Right ventricle myocardium superior (tissue), 1 donor: ENCODE data around the gene TPSB2. TPM values are rescaled to one million over a fixed set of nuclear protein-coding genes. Genes with fewer than 3 reads are reported as not detected.
"Not testable (repeated sequence)": the region's sequence is repeated elsewhere in the genome, so short reads cannot be mapped to it uniquely, and the experiment has no call there.

Experiments
- ATAC-seq: fragments of 200-7000 bp; cut with Tn5 transposase; one replicate; pipeline ENCODE4 v1.9.1; 2020; ENCODE audit warnings: mild to moderate bottlenecking; ENCODE audit not compliant: poor library complexity
- DNase-seq: peaks from one replicate; pipeline ENCODE4 v3.0.0-alpha.2; 2020
- intact Hi-C: fragments of 100-400 bp; cut with DNase I; formaldehyde crosslinking; loops from one replicate; pipeline ENCODE4 v1.11.2; 2022
- total RNA-seq: library from RNA; stranded (reverse); fragmentation: NEBNext Ultra II Directional; extraction: Animal tissue kit (Norgen Biotek cat#: 25700); gene quantifications from one replicate; pipeline ENCODE4 v1.2.1, GENCODE V29; 2021
- donor health status: DM: no; HTN: yes; CAD: no; lungs with severe emphysema.

Gene TPSB2
- total RNA-seq, 1 donor from 2014 or later: 10.1 TPM

DNA sequence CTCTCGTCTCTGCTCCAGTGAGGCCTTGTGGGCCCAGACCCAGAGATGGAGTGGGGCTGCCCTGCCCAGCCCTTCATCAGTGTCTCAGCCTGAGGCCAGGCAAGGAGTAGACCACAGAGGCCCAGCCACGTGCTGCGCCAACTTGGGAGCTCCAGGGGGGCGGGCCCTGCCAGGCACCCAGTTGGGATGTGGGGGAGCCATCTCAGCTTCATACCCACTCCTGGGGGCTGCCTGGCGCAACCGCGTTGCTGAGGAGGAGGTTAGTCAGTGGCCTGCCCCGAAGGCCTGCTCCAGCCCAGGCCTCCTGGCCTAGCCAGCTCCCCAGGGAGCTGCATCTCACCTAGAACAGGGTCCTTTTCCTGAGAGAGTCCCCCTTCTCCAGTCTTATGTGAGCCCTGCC, 16.8 kb downstream of the TPSB2 start:
- no peak for ATAC-seq
- DNase-seq: no peak
- intact Hi-C loops: no loop called here

DNA sequence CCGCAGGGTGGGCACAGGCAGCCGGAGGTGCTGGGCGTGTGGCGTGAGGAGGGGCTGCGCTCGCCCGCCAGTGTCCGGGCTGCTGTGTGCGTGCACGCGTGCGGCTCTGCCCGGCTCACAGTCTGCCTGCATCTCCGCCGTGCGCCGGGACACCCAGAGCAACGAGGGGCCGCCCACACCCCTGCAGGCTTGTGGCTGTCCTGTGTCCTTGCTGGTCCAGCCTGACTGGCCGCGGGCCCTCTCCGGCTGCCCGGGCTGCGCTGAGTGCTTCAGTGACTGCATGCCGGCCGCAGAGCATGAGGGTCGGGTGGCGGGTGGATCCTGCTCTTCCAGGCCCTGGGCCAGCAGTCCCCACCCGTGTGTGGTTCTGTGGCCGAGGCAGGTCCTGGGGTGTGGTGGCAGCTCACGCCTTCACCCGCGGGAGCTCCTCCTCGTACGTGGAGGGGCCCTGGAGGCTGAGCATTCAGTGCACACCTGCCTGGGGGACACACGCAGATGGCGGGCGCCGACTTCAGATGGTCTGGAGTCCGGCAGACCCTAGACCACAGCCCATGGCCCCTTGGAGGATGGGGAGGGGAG, 17.3 kb downstream of the TPSB2 start:
- ATAC-seq (no peak), DNase-seq (no peak)
- intact Hi-C loops: no loop called here

- intact Hi-C loops: no loop called here
- ATAC-seq (no peak), DNase-seq (no peak)
Measured at GRCh38 chr16:1211451-1212268, 18.3 kb downstream of the TPSB2 start.

DNA sequence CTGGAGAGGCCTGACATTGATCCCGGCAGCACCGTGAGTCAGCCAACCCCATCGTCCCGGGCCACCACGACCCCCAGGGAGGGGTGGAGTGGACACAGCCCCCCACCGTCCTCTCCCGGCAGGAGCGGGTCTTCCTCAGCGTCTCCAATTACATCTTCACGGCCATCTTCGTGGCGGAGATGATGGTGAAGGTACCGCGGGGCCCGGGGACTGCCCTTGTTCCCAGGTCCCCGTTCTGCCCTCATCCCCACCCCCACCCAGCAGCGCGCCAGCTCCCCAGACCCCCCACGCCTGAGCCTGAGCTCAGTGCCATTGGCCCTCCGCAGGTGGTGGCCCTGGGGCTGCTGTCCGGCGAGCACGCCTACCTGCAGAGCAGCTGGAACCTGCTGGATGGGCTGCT, 19.5 kb downstream of the TPSB2 start:
- DNase-seq: no peak
- intact Hi-C loops: no loop called here
- ATAC-seq: no peak

DNA sequence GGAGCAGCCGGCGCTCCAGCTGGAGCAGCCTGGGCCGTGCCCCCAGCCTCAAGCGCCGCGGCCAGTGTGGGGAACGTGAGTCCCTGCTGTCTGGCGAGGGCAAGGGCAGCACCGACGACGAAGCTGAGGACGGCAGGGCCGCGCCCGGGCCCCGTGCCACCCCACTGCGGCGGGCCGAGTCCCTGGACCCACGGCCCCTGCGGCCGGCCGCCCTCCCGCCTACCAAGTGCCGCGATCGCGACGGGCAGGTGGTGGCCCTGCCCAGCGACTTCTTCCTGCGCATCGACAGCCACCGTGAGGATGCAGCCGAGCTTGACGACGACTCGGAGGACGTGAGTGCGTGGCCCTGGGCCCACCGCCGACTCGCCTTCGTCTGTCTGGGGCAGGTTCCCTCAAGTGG, 20.9 kb downstream of the TPSB2 start:
- intact Hi-C loops: no loop called here
- ATAC-seq (no peak), DNase-seq (no peak)

DNA sequence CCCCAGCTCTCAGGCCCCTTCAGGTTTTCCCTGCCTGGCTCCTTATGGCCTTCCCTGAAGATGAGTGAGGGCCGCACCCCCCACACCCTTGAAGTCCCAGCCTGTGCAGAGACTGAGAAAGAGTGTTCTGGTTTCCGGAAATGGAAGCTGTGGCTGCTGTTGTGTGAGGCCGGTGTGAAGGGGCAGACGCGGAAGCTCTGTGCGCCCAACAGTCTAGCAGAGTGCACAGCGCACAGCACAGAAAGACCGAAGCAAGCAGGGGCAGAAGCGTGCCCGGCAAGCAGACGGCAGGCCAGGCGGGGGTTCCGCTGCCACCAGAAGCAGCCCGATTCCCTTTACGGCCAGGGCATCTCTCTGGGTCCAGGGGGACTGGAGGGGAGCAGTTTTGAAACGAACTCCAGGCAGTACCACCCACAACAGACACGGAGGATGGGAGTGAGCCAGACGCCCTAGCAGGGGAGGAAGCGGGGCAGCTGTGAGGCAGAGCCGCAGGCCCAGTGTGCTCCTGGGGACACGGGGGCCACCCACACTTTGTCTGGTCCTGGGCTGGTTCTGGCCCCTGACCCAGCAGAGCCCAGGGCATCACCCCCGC, 21.6 kb downstream of the TPSB2 start:
- no peak for DNase-seq
- intact Hi-C loops: no loop called here
- no peak for ATAC-seq

- DNase-seq: no peak
- ATAC-seq: no peak
- intact Hi-C loops: no loop called here
Measured at GRCh38 chr16:1206786-1207185, 23.2 kb downstream of the TPSB2 start.

DNA sequence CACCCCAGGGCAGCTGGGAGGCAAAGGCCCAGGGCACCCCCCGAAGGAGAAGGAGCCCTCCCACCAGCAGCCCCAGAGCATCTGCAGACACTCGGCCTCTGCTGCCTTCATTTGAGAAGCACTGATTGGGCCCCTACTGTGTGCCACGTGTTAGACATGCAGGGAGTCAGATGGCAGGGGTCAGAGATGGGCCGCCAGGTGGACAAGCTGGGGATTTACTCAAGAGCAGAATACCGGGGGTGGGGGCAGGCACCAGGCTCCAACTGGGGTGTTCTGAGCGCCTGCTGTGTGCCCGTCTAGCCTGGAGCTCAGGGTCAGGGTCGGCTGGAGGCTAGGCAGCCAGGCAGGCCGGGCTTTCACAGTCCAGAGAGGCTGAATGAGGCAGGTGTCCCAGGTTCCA, 23.7 kb downstream of the TPSB2 start:
- ATAC-seq: no peak
- intact Hi-C loops: no loop called here

DNA sequence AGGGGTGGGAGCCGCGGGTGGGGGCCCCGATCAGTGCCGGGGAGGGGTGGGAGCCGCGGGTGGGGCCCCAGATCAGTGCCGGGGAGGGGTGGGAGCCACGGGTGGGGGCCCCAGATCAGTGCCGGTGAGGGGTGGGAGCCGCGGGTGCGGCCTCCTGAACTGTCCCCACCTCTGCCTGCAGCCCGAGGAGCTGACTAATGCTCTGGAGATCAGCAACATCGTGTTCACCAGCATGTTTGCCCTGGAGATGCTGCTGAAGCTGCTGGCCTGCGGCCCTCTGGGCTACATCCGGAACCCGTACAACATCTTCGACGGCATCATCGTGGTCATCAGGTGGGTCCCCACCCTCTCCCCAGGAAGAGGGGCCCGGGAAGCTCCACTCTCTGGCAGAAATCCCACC, 25.1 kb downstream of the TPSB2 start:
- DNase-seq (no peak), ATAC-seq (no peak)
- intact Hi-C loops: no loop called here

More for the DNA sequence above, 23.7 kb downstream of the TPSB2 start:
- DNase-seq: no peak

- intact Hi-C loops: no loop called here
Measured at GRCh38 chr16:1202274-1202673, 27.7 kb downstream of the TPSB2 start.

GRCh38 chr16:1201444-1201843, 28.5 kb downstream of the TPSB2 start:
- DNase-seq (no peak), ATAC-seq (no peak)
- intact Hi-C loops: no loop called here

More at GRCh38 chr16:1202274-1202673, 27.7 kb downstream of the TPSB2 start:
- DNase-seq: no peak
- no peak for ATAC-seq

DNA sequence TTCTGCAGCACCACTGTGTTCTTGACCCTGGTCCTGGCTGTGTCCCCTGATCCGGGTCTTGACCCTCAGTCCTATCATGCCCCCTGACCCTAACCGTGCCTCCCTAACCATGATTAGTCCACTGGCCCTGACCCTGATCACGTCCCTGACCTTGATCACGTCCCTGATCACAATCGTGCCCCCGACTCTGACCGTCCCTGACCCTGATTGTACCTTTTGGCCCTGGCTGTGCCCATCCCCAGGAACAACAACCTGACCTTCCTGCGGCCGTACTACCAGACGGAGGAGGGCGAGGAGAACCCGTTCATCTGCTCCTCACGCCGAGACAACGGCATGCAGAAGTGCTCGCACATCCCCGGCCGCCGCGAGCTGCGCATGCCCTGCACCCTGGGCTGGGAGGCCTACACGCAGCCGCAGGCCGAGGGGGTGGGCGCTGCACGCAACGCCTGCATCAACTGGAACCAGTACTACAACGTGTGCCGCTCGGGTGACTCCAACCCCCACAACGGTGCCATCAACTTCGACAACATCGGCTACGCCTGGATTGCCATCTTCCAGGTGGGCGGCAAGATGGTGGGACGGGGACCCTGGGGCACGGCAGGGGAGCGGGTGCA, 29.9 kb downstream of the TPSB2 start:
- ATAC-seq (no peak), DNase-seq (no peak)
- intact Hi-C loops: no loop called here

GRCh38 chr16:1199347-1200013, 30.5 kb downstream of the TPSB2 start:
- intact Hi-C loops: no loop called here
- no peak for ATAC-seq
- no peak for DNase-seq

DNA sequence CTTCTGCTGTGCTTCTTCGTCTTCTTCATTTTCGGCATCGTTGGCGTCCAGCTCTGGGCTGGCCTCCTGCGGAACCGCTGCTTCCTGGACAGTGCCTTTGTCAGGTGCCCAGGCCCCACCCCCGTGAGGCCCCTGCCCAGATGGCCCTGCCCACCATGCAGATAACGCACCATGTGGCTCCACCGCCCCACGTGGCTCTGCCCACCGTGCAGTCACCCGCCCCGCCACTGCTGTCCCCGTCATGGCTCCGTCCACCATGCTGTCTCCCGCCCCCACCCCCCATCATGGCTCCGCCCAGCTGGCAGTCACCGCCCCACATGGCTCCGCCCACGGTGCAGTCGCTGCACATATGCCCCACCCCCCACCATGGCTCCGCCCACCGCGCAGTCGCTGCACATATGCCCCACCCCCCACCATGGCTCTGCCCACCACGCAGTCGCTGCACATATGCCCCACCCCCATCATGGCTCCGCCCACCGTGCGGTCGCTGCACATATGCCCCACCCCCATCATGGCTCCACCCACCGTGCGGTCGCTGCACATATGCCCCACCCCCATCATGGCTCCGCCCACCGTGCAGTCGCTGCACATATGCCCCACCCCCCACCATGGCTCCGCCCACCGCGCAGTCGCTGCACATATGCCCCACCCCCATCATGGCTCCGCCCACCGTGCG, 31.2 kb downstream of the TPSB2 start:
- ATAC-seq, intact Hi-C loops, DNase-seq: not testable (repeated sequence)

DNA sequence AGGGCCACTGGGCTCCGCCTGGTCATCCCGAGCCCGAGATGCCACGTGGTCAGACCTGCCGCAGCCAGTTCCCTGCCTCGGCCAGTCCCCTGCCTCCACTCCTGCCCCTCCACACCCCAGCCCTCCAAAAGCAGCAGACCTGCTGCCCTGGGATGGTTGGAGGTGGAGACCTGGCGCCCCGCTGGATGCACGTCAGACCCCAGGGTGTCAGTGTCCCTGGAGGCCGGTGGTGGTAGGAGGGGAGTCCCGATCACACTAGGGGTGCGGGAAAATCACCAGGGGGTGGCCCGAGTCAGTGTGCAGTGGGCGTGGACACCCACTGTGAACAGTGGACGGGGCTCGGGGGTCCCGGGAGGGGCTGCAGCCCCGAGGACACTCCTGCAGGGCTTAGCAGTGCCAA, 31.8 kb downstream of the TPSB2 start:
- ATAC-seq (no peak), DNase-seq (no peak)
- intact Hi-C loops: no loop called here

- ATAC-seq: no peak
- intact Hi-C loops: no loop called here
- DNase-seq: no peak
Measured at GRCh38 chr16:1197237-1197866, 32.6 kb downstream of the TPSB2 start.

GRCh38 chr16:1196494-1196893, 33.5 kb downstream of the TPSB2 start:
- ATAC-seq (no peak), DNase-seq (no peak)
- intact Hi-C loops: no loop called here

GRCh38 chr16:1195393-1195666, 34.7 kb downstream of the TPSB2 start:
- ATAC-seq (no peak), DNase-seq (no peak)
- intact Hi-C loops: loop anchor here (2.0 kb wide), 1 partner anchor 89 kb away; no protein-coding TSS in a partner anchor
